HG03457 (cell line): Measurements from ENCODE around the gene STMN1.

ENCODE experiments used
- ATAC-seq: cut with Tn5 transposase; IDR thresholded peaks from one replicate; pipeline ENCODE4 v1.9.1; 2021; ENCODE audit warnings: moderate number of reproducible peaks; ENCODE audit not compliant: unreplicated experiment

The STMN1 gene

DNA sequence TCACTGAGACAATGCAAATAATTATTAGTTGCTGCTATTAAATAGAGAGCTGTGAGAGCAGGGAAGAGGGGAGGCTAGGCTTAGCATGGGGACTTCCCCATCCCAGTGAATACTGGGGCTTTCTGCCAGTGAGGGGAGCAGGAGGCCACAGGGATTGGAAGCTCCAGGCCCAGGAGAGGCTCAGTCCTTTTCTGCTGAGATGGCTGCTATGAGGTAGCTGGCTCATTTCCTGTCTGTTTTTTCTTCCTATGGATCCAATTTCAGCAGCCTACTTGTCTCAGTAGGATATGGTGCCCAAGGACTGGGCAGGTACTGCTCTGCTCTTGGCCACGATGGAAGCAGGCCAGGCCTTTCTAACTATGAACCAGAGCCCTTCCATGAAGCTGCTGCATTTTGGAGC is 10.0 kb downstream of the STMN1 start:
- no peak for ATAC-seq

DNA sequence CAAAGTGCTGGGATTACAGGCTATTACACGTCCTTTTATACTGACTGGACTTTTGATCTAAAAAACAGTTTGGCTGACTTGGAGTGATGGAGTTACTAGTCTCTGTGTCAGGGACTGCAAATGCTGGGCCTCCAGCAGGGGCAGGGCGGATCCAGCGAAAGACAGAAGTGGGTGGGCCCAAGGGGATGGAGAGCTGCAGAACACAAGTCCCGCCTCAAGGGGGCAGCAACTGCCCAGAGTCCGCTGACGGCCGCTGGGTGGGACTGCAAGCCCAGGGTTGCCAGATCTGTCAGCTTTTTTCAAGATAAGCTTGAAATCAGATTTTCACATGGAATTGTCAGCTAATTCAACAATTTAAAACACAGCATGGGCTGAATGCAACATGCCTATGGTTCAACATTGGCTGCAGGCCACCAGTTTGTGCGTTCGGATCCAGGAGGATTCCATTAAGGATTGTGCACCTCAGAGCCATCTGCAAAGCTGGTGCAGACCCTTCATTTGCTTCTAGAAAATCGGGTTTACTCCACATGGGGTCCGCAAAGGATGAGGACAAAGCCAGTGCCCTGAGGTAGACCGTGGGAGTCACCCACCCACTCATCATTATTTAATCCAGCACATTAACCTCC is 10.7 kb downstream of the STMN1 start:
- peak; percentile 63 for ATAC-seq

- no peak for ATAC-seq
Observed at GRCh38 chr1:25893116-25893515, 13.1 kb downstream of the STMN1 start.

DNA sequence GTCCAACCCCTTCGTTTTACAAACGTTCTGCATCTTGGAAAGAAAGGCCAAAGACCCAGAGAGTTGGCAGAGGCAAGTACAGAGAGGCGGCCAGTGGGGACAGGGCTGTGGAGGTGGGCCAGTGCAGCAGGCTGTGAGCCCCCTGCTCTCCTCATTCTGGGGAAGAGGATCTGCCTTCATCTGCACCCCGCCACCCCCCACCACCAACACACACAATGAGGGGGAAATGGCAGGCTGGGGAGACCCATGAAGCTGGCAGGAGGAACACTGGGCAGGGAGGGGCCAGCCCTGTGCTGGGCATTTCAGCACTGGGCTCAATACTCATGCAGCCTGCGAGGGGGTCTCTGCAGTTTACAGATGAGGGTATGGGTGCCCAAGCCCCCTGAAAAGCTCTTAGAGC is 14.6 kb downstream of the STMN1 start:
- ATAC-seq, result no peak

- ATAC-seq, result no peak
Observed at GRCh38 chr1:25890239-25891034, 15.8 kb downstream of the STMN1 start.

- ATAC-seq, result no peak
Observed at GRCh38 chr1:25889470-25889869, 16.7 kb downstream of the STMN1 start.

- ATAC-seq, result no peak
Observed at GRCh38 chr1:25888426-25888987, 17.7 kb downstream of the STMN1 start.

DNA sequence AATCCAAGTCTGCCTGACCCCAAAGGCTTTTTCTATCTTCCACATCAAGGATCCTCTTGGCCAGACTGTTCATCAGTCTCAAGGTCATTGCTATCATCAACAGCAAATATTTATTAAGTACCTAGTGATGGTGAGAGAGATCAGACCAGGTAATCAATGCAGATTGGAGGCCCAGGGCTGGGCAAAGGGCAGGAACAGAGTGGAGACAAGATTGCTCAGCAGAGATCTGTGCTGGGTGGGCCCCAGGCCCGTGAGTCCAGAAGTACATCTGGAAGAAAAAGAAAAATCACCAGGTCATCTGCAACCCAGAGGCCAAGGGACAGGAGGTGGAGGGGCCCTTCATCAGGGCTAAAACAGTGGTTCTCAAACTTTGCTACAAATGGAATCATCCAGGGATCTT is 20.6 kb downstream of the STMN1 start:
- ATAC-seq, result no peak

DNA sequence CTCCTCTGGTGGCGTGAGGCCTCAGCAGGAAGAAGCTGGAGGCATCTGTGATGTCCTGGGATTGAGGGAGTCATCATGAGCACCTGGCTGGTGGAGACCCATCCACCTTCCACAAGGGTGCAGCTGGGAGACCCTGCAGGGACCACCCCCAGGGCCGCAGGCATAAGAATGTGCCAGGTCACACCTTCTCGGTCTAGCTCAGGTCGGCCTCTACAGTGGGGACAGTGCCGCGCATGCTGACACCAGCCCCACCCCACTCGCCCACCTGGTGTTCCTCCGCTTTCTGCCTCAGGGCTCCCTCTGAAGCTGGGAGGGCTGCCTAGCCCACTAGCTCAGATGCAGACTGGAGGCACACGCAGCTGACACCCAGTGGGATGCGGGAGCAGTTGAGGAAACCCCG is 25.0 kb downstream of the STMN1 start:
- no peak for ATAC-seq

GRCh38 chr1:25880518-25880917 is 25.7 kb downstream of the STMN1 start:
- ATAC-seq, result no peak

DNA sequence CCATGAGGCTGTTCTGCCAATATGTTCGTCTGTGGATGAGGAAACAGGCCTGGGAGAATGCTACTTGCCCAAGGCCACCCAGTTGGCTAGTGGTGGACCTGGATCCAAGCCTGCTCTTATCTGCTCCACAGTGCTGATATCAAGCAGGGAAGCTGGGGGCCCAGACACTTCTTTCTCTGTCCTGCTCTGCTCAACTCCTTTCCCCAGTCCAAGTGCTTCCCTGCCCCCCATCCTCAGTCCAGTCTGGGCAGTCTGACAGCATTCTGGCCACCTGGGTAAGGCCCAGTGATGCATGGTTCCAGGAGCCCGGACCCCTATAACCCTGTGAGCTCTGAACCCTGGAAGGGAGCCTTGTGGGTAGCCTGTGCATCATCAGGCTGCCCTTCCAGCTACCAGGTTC is 26.5 kb downstream of the STMN1 start:
- ATAC-seq, result no peak

GRCh38 chr1:25878690-25879089 is 27.5 kb downstream of the STMN1 start:
- no peak for ATAC-seq

GRCh38 chr1:25877155-25877554 is 29.1 kb downstream of the STMN1 start:
- ATAC-seq, result no peak

- no peak for ATAC-seq
Observed at GRCh38 chr1:25876693-25877077, 29.5 kb downstream of the STMN1 start.

- no peak for ATAC-seq
Observed at GRCh38 chr1:25875856-25876692, 30.1 kb downstream of the STMN1 start.

DNA sequence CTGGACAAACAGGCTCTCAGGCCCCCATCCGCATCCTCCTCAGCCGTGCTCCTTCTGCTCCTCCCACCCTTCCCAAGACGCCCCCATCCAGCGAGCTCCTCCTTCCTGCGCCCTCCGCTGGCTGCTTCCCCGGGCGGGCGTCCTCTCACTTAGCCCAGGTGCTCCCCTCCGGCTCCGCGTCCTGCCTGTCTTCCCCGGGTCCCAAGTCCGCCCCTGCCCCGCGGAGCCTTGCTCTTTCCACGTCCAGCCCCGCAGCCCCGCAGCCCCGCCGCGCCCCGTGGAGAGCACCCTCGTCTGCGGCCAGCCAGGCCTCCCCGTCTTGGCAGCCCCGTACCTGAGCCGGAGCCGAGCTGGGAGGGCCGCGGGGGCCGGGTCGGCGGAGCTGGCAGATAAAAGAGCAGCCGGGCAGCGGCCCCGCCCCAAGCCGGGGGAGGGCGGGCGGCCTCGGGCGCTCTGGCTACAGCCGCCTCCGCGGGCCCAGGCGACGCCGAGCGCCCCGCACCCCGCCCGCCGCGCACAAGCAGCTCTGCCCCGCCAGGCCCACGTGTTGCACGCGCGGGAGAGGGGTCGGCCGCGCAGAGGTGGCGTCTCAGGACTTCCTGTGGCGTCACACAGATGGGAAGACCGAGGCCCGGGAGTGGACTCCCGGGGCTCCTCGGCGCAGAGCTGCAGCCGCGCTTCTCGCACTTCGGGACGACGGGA is 30.9 kb downstream of the STMN1 start, which contains the start of gene PAQR7:
Gene PAQR7 (minus strand): TSS at position 555 of the 702 bp plus-strand sequence. CDS start 11,869 bp downstream, outside the sequence.
- ATAC-seq, result no peak

DNA sequence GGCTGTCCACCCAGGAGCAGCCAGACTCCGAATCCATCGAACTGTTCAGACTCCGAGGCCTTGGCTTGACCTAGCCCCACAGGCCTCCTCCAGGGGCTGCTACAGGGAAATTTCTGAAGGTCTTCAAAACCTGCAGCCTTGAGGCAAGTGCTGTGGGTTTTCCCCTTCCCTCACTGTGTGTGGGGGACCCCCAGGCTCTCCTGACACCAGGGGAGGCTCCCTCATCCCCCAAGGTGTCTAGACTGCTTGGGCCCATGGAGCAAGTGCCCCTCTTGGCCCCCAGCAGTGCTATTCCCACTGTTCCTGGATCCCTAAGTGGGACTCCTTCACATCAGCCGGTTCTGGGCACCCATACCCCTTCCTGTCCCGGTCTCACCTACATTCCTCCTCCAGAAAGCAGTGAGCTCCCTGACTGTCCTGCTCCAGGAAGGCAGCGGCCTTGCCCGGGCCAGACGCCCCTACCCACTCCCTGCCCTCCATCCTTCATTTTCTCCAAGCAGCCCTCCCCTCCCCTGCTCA is 31.5 kb downstream of the STMN1 start:
- no peak for ATAC-seq

- ATAC-seq, result no peak
Observed at GRCh38 chr1:25874209-25874608, 32.0 kb downstream of the STMN1 start.

GRCh38 chr1:25873120-25873519 is 33.1 kb downstream of the STMN1 start:
- no peak for ATAC-seq

GRCh38 chr1:25872713-25873112 is 33.5 kb downstream of the STMN1 start:
- no peak for ATAC-seq
